Panc1 (cell line): ENCODE results near the gene RHPN2.
"Not testable (repeated sequence)": the region's sequence is repeated elsewhere in the genome, so short reads cannot be mapped to it uniquely, and the experiment has no call there.

Source experiments
- POLR2AphosphoS5 ChIP-seq: IDR thresholded peaks from 2 replicates; pipeline ENCODE4 v1.6.1; 2012; ENCODE audit warnings: mild to moderate bottlenecking, low read depth, low read length, moderate library complexity
- SIN3A ChIP-seq: IDR thresholded peaks from 2 replicates; pipeline ENCODE4 v1.6.1; 2012; ENCODE audit warnings: low read depth, mild to moderate bottlenecking, low read length, moderate library complexity, borderline replicate concordance; ENCODE audit not compliant: insufficient read depth
- TF ChIP-seq, protein P1 (sequence below): fragments of 450-650 bp; IDR thresholded peaks from 2 replicates; pipeline ENCODE4 v1.5.1; 2017; ENCODE audit warnings: mild to moderate bottlenecking
- TF ChIP-seq, protein P2 (sequence below), 2 experiments: IDR thresholded peaks; 2 replicates each; pipeline ENCODE4 v1.6.1; 2011 to 2012; ENCODE audit warnings: low read depth in 2 of 2, control low read depth in 1 of 2, low read length in 1 of 2, mild to moderate bottlenecking in 1 of 2, moderate library complexity in 1 of 2; ENCODE audit not compliant: insufficient read depth in 1 of 2

DNA sequence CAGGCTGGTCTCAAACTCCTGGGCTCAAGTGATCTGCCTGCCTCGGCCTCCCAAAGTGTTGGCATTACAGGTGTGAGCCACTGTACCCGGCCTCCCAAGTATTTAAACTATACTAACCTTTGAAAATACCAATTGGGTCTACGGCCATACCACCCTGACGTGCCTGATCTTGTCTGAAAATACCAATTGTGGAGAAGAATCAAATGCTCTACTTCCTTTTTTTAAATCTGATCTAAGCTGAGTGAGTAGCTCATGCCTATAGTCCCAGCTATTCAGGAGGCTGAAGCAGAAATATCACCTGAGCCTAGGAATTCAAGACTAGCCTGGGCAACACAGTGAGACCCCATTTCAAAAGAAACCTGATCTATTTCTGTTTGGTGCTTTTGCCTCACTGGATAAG is 53.8 kb downstream of the RHPN2 start:
- TF ChIP-seq, protein P1, sequence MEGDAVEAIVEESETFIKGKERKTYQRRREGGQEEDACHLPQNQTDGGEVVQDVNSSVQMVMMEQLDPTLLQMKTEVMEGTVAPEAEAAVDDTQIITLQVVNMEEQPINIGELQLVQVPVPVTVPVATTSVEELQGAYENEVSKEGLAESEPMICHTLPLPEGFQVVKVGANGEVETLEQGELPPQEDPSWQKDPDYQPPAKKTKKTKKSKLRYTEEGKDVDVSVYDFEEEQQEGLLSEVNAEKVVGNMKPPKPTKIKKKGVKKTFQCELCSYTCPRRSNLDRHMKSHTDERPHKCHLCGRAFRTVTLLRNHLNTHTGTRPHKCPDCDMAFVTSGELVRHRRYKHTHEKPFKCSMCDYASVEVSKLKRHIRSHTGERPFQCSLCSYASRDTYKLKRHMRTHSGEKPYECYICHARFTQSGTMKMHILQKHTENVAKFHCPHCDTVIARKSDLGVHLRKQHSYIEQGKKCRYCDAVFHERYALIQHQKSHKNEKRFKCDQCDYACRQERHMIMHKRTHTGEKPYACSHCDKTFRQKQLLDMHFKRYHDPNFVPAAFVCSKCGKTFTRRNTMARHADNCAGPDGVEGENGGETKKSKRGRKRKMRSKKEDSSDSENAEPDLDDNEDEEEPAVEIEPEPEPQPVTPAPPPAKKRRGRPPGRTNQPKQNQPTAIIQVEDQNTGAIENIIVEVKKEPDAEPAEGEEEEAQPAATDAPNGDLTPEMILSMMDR, result not testable (repeated sequence)
- TF ChIP-seq, protein P2, sequence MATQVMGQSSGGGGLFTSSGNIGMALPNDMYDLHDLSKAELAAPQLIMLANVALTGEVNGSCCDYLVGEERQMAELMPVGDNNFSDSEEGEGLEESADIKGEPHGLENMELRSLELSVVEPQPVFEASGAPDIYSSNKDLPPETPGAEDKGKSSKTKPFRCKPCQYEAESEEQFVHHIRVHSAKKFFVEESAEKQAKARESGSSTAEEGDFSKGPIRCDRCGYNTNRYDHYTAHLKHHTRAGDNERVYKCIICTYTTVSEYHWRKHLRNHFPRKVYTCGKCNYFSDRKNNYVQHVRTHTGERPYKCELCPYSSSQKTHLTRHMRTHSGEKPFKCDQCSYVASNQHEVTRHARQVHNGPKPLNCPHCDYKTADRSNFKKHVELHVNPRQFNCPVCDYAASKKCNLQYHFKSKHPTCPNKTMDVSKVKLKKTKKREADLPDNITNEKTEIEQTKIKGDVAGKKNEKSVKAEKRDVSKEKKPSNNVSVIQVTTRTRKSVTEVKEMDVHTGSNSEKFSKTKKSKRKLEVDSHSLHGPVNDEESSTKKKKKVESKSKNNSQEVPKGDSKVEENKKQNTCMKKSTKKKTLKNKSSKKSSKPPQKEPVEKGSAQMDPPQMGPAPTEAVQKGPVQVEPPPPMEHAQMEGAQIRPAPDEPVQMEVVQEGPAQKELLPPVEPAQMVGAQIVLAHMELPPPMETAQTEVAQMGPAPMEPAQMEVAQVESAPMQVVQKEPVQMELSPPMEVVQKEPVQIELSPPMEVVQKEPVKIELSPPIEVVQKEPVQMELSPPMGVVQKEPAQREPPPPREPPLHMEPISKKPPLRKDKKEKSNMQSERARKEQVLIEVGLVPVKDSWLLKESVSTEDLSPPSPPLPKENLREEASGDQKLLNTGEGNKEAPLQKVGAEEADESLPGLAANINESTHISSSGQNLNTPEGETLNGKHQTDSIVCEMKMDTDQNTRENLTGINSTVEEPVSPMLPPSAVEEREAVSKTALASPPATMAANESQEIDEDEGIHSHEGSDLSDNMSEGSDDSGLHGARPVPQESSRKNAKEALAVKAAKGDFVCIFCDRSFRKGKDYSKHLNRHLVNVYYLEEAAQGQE (IDR thresholded peaks at IDR 0.05; ENCODE audit: insufficient read depth in 1 of 2, low read depth in 2 of 2, low read length in 1 of 2), result not testable (repeated sequence)
- not testable (repeated sequence) for TF ChIP-seq SIN3A, POLR2AphosphoS5
